HG03139 (cell line): Measurements from ENCODE around the gene GAST.

ENCODE experiments used
- ATAC-seq: cut with Tn5 transposase; IDR thresholded peaks from one replicate; pipeline ENCODE4 v1.9.1; 2021; ENCODE audit not compliant: unreplicated experiment

GAST gene

DNA sequence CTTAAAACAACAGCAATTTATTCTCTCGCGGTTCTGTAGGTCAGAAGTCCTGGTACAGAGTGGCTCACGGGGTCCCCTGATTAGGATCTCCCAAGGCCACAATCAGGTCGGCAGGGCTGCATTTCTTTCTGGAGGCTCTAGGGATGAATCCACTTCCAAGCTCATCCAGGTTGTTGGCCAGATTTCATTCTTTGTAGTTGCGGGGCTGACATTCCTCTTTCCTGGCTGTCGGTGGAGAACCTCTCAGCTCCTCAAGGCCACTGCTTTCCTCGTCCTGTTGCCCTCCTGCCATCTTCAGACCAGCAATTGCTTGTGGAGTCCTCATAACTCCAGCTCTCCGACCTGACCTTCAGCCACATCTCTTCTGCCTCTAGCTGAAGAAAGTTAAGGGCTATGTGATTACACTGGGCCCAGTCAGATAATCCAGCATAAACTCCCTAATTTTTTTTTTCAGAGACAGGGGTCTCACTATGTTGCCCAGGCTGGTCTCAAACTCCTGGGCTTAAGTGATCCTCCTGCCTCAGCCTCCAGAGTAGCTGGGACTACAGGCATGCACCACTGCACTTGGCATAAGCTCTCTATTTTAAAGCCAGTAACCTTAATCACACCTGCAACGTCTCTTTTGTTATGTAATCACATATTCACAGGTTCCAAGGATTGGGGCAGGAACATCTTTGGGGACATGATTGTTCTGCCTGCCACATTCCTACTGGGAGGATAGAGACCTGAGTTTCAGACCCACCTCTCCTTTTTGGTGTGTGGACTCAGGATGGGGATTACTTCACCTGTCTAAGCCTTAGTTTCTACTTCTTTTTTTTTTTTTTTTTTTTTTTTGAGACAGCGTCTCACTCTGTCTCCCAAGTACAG is 4.1 kb upstream of the GAST start:
- ATAC-seq = no peak

DNA sequence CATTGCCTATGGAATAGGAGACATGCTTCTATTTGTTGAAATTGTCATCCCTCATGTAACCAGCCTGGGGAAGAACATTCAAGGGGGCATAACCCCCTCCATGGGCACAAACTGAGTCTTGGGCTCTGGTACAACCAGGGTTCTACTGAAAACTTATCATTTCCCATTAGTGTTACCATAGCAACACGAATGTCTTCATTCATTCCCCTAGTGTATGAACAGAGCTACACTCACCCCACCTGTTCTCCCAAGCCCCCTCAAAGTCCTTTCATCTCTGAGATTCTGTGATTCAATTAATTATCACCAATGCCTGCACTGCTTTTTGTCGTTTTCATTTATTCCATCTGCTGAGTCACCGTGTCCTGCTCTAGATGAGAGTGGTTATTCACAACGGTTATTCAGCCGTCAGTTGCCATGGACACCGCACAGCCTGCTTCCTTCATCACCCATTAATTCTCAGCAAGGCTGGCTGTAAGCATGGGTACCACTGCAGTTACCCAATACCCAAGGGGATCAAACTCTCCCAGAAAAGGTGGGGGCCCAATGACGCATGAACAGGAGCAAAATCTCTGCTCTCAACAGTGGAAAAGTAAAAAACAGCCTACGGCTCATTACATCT is 1.6 kb upstream of the GAST start:
- ATAC-seq = no peak

DNA sequence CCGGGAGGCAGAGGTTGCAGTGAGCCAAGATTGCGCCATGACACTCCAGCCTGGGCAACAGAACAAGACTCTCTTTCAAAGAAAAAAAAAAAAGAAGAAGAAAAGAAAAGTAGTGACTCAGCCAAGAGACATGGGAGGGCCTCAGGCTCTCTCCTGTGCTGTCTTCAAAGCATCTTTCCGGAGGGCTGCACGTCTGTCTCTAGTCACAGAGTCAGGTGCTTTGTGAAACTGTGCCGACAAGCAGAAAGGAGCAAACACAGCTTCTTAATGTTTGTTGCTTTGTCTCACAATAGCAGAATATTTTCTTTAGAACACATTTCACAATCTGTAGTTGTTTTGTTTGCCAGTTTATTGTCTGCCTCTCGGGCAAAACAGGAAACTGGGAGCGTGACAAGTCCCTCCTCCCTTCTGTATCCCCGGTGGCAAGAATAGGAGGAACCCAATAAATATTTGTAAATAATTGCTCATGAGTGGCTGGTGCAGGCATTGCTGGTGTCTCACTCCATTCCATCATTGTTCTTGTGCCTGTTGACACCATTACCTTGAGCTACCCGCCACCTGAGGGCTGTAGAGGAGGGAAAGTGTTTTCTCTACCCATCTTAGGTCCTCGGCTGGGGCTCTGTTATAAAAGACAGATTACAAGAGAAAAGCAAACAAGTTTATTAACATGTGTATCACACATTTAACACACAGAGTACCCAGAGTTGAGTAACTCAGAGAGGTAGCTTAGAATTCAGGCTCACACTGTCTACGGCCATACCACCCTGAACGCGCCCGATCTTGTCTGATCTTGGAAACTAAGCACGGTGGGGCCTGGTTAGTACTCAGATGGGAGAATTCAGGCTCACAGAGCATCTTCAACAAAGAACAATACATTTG is 5.5 kb downstream of the GAST start:
- ATAC-seq = no peak

DNA sequence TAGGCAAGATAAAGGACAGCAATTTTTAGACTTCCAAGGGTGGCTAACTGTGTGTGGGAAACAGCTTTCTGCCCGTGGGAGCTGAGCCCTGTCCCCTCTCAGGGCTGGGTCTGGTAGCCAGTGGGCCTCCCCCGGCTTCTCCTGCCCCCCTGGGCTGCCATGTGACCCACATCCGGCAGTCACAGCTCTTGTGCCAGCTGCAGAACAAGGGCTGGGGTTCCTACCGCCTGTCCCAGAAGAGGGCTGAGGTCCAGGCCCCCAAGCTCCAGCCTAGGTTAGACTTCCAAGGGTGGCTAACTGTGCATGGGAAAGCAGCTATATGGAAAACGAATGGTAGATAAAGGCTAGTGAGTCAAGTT is 6.1 kb downstream of the GAST start:
- ATAC-seq = no peak

DNA sequence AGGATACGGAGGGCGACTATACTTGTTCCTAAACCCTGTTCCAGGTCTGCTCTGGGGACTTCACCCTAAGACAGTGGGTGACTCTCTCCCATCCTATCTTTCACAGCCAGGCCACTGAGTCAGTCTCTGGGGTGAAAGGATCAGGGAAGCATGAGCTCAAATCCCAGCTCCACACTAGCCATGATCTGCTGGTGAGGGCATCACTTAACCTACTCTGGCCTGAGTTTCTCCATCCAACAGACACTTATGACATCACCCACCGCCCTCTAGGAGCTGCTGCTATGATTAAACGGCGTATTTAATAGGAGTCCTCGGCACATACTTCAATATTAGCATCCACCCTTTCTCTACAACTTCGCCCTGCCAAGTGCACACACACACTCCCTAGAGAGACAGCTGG is 10.1 kb downstream of the GAST start:
- no peak for ATAC-seq

DNA sequence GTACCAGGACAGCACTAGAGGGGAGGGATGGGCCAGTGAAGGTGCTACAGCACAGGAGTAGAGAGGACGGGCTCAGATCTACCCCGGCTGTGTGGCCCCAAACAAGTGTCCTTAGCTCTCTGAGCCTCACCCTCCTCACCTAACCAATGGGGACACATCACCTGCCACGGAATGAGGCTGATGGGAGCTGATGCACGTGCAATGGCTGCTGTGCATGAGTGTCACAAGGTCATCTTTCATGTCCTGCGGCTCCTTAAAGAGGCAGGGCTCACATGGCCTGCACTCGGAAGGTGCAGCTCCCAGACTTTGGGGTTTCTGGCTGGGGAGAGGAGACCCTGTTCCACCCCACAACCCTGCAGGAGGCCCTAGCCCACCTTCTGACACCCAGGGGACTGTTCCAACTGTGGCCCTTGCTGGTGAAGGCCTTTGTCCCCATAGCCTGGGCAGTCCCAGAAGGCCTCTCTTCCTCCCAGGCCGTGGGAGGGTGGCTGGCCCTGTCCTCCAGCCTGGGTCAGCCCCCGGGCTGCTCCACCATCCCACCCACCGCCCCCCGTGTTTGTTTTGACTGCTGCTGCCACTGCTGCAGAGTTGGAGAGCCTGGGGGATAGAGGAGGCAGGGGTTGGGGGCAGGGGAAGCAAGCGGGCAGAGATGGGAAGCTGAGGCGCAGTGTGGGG is 11.8 kb downstream of the GAST start:
- no peak for ATAC-seq

DNA sequence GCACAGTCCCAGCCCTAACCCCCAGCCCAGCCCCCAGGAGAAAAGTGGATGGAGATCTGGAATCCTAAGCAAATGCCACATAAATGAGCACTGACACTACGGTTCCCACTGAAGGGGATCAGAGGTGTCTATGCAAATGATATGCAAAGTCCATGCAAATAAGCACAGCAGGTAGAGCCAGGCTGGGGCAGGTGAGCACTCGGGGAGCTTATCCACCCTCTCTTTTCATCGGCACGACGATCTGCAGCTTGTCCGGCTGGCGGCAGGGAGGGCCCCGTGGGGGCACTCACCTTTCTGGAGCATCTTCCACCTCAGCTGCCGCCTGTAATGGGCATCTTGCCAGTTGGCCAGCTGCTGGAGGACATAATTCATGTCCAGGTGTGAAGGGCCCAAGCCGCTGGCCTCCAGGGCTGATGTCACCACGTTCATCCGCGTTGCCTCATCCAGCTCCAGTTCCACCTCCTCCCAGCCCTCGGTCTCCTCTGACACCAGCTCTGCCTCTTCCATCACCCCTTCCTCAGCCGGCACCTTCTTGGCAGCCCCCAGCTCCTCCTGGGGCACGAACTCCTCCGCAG is 12.4 kb downstream of the GAST start:
- no peak for ATAC-seq

DNA sequence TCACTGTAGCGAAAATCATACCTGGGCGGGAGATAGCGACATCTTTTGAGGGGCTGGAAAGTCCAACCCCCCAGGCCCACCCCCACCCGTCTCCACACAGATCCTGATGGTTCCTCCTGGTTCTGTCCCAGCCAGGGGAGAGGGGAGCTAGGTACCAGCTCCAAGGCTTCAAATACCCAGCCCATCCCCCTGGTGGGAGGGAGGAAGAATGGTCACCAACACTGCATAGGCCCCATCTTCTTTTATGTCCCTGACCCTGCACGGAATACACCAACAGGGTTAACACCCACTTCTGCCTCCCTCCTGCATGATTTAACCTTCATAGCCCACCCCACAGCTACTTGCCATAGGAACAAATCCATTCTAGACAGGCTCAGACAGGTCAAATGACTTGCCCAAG is 13.0 kb downstream of the GAST start:
- ATAC-seq = no peak

DNA sequence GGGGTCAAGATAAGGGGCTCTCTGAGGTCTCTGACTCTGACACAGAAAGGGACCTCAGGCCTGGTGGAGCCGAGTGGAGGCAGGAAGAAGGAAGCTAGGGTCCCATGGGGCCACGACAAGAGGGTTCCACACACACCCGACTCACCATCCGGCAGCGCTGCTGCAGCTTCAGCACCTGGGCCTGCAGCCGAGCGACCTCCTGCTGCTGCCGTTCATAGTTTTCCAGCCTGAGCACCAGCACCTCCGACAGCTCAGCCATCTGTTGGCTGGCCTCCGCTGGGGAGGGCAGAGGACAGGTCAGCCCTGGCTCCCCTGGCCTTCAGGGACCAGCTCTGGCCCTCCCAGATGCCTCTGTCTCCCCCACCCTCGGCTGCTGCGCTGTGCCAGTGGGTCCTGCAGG is 15.9 kb downstream of the GAST start:
- no peak for ATAC-seq

DNA sequence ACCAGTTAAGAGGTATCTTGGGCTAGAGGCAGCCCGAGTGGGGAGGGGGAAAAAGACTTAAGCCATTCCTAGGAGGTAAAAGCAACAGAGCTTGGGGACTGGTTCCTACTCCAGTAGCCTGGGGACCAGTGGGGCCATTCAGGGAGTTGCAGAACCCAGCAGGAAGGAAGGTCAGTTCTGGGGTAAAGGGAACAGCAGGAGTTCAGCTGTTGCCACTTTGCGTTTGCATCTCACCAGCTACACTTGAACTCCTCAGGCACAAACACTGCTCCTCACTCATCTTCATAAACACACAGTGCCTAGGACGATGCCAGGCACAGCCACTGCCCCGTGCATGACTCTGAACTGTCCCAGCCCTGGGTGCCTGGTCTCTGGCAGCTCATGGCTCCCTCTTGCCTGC is 18.3 kb downstream of the GAST start:
- ATAC-seq = no peak

DNA sequence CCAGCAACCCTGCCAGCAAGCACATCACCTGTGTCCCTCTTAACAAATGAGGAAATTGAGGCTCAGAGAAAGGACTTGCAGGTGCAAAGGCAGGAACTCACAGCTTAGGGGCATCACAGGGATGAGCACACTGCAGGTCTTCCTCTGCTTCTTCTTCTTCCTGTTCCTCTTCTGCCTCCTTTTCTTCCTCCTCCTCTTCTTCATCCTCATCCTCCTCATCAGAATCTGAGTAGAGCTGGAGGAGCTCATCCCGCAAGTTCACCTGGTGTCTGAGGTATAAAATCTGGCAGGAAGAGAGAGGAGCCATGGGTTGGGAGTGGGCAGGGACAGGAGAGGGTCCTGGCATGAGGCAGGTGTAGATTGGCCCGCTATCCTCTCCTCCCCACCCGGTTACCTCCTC is 19.7 kb downstream of the GAST start:
- no peak for ATAC-seq

DNA sequence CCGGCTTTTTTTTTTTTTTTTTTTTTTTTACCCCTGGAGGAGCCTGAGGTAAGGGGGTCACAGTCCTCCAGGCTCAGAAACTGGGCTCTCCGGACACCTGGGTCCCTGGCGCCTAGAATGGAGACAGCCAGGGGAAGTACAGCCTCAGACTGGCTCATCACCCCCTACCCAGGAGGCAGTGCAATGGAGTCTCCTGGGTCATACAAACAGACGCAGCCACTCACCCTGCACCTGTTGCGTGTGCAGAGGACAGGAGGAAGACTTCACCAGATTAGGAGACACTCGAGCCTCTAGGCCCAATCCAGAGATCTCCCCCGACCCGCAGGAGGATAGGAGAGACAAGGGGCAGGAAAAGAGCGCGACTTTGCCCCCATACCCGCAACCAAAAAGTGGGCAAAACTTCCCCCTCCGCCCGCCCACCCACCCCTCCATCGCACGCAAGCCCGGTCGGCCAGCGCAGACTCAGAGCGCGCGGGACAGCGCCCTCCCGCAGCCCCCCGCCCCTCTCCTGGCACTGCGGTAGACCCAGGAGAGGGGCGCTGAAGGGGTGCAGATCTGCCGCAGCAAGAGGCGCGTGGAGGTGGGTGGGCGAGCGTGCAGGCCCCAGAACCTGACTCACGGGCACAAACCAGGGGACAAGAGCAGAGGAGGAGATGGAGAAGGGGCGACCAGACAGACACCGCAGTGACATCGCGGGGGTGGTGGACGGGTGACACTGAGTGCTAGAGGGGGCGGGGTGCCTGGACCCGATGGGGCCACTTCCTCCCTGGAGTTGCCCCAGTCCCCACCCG is 21.4 kb downstream of the GAST start:
- no peak for ATAC-seq

DNA sequence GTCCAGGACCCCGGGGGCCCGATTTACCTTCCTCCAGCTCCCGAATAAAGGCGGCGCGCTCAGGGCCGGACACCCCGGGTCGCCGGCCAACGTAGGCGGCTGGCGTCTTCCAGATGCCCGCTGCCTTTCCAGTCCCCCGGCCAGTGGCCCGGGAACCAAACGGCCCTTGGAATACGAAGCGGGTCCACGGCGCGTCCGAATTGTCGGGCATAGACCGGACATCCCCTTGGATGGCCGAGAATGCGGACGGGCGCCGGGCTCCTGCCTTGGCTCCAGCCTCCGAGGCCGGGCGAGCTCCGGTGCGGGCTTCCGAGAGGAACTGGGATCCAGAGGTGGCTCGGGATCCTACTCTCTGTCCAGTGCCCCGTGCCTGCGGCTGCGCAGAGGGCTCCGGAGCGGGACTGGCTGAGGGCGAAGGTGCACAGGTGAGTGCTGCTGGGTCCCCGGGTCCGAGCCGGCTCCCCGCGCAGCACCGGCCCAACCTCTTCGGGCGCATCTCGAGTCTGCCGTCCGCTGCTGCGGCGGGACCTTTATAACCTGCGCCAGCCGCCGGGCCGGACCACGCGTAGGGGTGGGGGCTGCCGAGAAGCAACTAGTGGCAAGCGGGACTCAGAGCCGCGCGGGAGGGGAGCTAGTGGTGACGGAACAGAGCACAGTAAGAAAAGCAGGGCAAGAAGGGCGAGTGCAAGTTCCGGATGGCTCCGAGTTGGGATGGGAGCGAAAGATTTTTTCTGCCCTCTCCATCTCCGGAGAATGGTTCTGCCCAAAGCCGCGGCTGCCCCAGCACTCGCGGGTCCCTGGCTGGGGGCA is 22.2 kb downstream of the GAST start, which contains the start of gene HAP1:
Gene HAP1 (minus strand): TSS at position 505 of the 810 bp plus-strand sequence. CDS start 9 bp downstream, at position 496.
- ATAC-seq = no peak

DNA sequence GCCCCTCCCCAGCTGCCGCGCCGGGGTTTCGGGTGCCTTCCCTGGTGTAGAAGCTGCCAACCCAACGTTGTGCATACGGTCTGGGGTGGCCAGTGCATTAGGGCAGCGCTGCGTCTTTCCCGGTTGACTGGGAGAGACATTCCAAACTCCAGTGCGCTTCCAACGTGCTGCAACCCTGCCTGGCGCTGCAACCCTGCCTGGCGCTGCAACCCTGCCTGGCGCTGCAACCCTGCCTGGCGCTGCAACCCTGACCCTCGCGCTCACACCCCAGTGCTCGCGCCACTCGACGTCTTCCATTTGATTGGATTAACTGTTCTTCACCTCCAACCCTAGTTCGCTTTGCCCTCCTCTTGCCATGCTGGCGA is 22.8 kb downstream of the GAST start:
- ATAC-seq = no peak

DNA sequence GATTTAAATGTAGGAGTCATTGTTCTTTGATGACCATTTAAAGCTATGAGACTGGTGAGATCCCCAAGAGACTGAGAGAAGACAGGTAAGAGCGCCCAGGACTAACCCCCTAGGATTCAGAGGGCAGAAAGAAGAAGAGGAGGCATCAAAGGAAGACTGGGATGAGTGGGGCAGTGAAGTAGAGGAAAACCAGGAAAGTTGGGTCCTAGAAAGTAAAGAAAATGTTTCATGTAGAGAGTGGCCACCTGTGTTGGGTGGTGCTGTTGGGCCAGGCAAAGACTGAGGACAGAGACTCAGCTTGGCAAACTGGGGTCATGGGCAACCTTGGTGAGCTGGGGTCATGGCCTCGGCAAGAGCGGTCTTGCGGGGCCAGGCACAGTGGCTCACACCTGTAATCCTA is 23.6 kb downstream of the GAST start:
- no peak for ATAC-seq

DNA sequence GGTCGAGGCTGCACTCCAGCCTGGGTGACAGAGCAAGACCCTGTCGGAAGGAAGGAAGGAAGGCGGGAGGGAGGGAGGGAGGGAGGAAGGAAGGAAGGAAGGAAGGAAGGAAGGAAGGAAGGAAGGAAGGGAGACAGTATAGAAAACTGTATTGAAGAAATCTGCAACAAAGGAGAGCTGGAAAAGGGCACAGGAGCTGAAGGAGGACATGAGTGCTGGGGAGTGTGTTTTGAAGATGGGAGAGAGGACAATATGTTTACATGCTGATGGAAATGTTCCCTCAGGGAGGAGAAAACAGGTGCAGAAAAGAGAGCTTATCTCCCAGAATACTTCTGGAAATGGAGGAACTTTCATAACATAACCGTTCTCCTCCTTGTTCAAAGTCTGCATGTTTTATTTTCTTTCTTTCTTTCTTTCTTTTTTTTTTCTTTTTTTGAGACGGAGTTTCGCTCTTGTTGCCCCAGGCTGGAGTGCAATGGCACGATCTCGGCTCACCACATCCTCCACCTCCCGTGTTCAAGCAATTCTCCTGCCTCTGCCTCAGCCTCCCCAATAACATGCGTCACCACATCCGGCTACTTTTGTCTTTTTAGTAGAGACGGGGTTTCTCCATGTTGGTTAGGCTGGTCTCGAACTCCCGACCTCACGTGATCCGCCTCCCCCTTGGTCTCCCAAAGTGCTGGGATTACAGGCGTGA is 25.0 kb downstream of the GAST start:
- no peak for ATAC-seq

DNA sequence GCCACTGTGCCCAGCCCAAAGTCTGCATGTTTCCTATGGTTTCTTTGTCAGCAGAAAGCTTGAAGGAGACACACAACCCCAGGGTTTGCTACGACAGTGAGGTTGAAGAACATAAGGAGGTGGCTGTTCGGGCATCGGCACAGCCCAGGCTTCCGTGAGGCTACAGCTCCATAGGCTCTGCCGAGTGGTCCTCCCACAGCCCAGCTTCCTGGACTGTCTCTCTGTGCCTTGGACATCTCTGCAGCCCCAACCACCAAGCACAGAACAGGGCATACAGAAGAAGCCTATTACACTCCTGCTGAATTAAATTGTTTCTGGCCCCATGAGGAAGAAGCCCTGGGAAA is 25.5 kb downstream of the GAST start:
- no peak for ATAC-seq

DNA sequence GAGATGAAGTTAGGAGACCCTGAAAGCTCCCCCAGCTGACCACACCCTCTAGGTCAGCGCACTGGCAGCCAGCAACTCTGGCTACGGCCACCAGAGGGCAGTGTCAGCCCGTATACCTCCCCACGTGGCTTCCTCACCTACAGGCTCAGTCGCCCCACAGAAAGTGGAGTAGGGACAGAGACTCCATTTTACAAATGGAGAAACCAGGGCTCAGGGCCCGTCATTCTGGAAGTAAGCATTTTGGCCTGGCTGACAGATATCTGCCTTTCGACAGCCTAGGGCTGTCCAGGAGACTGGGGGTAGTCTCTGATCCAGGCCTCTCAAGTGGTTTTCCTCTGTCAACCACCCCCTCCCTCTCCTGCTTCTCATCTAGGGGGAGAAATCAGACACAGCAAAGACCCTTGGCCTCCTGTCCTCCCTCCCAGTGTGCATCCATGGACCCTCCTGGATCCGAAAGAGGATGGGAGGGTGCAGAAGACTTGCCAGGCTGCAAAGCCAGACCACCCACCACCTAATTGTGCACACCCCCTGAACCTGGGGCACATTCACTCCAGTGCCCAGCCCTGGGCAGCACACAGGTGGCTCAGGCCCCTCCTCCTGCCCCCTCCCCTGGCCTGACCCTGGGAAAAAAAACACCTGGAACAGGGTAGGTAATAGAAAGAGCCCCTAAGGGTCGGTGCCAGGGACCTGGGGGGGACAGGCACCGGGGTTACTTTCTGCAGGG is 26.1 kb downstream of the GAST start:
- no peak for ATAC-seq
